ENCODE data around the gene ID4. TPM values are rescaled to one million over a fixed set of nuclear protein-coding genes. Genes with fewer than 3 reads are reported as not detected.

Gene ID4
- total RNA-seq, 1 donor from 2014 or later = 27.7 TPM

- TF ChIP-seq CTCF (IDR thresholded peaks at IDR 0.05) (peak; percentile 9 to 41 (median 24)), POLR2AphosphoS5 (IDR thresholded peaks at IDR 0.05; ENCODE audit: insufficient read depth in 1 of 2, low read depth in 1 of 2) (no peak), POLR2A (IDR thresholded peaks at IDR 0.05) (no peak)
Measured at GRCh38 chr6:19812512-19813119, 24.6 kb upstream of the ID4 start.

GRCh38 chr6:19818805-19819204 lies 18.4 kb upstream of the ID4 start:
- no peak overlapping the region for H3K4me3 ChIP-seq
- DNase-seq (ENCODE audit: extremely low spot score in 2 of 2) = no peak
- H3K9me3 ChIP-seq = no peaks in the 10 kb centered on the region
- TF ChIP-seq CTCF (IDR thresholded peaks at IDR 0.05) (no peak), POLR2AphosphoS5 (IDR thresholded peaks at IDR 0.05; ENCODE audit: insufficient read depth in 1 of 2, low read depth in 1 of 2) (no peak), POLR2A (IDR thresholded peaks at IDR 0.05) (no peak)
- no peaks in the 10 kb centered on the region for H3K27me3 ChIP-seq
- H3K36me3 ChIP-seq = no peaks in the 10 kb centered on the region
- no peaks in the 10 kb centered on the region for H3K4me1 ChIP-seq
- intact Hi-C loops (cut with DNase I) = no loop called here
- H3K27ac ChIP-seq = no peak overlapping the region

More at GRCh38 chr6:19812512-19813119, 24.6 kb upstream of the ID4 start:
- H3K36me3 ChIP-seq = no peaks in the 10 kb centered on the region
- no peak overlapping the region for H3K4me3 ChIP-seq
- no peaks in the 10 kb centered on the region for H3K4me1 ChIP-seq
- no peak overlapping the region for H3K27ac ChIP-seq
- no peaks in the 10 kb centered on the region for H3K9me3 ChIP-seq
- H3K27me3 ChIP-seq = no peaks in the 10 kb centered on the region
- intact Hi-C loops (cut with DNase I) = no loop called here
- DNase-seq (ENCODE audit: extremely low spot score in 2 of 2) = no peak

GRCh38 chr6:19824058-19824807 lies 12.9 kb upstream of the ID4 start:
- DNase-seq (ENCODE audit: extremely low spot score in 2 of 2) = no peak
- intact Hi-C loops (cut with DNase I) = no loop called here
- Histone ChIP-seq H3K4me1 (no peaks in the 10 kb centered on the region), H3K4me3 (no peak overlapping the region), H3K36me3 (no peaks in the 10 kb centered on the region), H3K27me3 (no peaks in the 10 kb centered on the region), H3K27ac (peak overlapping the region; percentile 29), H3K9me3 (no peaks in the 10 kb centered on the region)
- TF ChIP-seq POLR2AphosphoS5 (IDR thresholded peaks at IDR 0.05; ENCODE audit: insufficient read depth in 1 of 2, low read depth in 1 of 2) (peak in 1 of 2 donors; percentile 30), POLR2A (IDR thresholded peaks at IDR 0.05) (no peak)

GRCh38 chr6:19827247-19827646 lies 9.9 kb upstream of the ID4 start:
- H3K9me3 ChIP-seq = no peaks in the 10 kb centered on the region
- TF ChIP-seq CTCF (IDR thresholded peaks at IDR 0.05) (no peak), POLR2AphosphoS5 (IDR thresholded peaks at IDR 0.05; ENCODE audit: insufficient read depth in 1 of 2, low read depth in 1 of 2) (no peak), POLR2A (IDR thresholded peaks at IDR 0.05) (no peak)
- no peaks in the 10 kb centered on the region for H3K27me3 ChIP-seq
- no peak for DNase-seq (ENCODE audit: extremely low spot score in 2 of 2)
- intact Hi-C loops (cut with DNase I) = no loop called here
- no peaks in the 10 kb centered on the region for H3K4me1 ChIP-seq
- H3K4me3 ChIP-seq = no peak overlapping the region
- H3K27ac ChIP-seq = no peak overlapping the region
- H3K36me3 ChIP-seq = no peaks in the 10 kb centered on the region

GRCh38 chr6:19827903-19828302 lies 9.3 kb upstream of the ID4 start:
- no peak for DNase-seq (ENCODE audit: extremely low spot score in 2 of 2)
- intact Hi-C loops (cut with DNase I) = no loop called here
- H3K4me3 ChIP-seq = no peak overlapping the region
- H3K36me3 ChIP-seq = no peaks in the 10 kb centered on the region
- no peaks in the 10 kb centered on the region for H3K4me1 ChIP-seq
- no peak overlapping the region for H3K27ac ChIP-seq
- TF ChIP-seq POLR2A (IDR thresholded peaks at IDR 0.05) (no peak), POLR2AphosphoS5 (IDR thresholded peaks at IDR 0.05; ENCODE audit: insufficient read depth in 1 of 2, low read depth in 1 of 2) (no peak), CTCF (IDR thresholded peaks at IDR 0.05) (no peak)
- H3K27me3 ChIP-seq = no peaks in the 10 kb centered on the region
- H3K9me3 ChIP-seq = no peaks in the 10 kb centered on the region

Measured in vagina (tissue), 2 donors.